ENCODE data around the gene FAM124B.

GRCh38 chr2:224349396-224349795 is 52.5 kb downstream of the FAM124B start:
- TF ChIP-seq, protein P1, sequence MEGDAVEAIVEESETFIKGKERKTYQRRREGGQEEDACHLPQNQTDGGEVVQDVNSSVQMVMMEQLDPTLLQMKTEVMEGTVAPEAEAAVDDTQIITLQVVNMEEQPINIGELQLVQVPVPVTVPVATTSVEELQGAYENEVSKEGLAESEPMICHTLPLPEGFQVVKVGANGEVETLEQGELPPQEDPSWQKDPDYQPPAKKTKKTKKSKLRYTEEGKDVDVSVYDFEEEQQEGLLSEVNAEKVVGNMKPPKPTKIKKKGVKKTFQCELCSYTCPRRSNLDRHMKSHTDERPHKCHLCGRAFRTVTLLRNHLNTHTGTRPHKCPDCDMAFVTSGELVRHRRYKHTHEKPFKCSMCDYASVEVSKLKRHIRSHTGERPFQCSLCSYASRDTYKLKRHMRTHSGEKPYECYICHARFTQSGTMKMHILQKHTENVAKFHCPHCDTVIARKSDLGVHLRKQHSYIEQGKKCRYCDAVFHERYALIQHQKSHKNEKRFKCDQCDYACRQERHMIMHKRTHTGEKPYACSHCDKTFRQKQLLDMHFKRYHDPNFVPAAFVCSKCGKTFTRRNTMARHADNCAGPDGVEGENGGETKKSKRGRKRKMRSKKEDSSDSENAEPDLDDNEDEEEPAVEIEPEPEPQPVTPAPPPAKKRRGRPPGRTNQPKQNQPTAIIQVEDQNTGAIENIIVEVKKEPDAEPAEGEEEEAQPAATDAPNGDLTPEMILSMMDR (IDR thresholded peaks at IDR 0.05), result no peak
- TF ChIP-seq POLR2AphosphoS5 (IDR thresholded peaks at IDR 0.05), result no peak
- no peak for TF ChIP-seq POLR2A (IDR thresholded peaks at IDR 0.05)
- no peak for TF ChIP-seq EP300 (IDR thresholded peaks at IDR 0.05)

Measured in suprapubic skin (tissue), 4 donors.